A673 (cell line): Measurements from ENCODE around the gene BLVRA. TPM values are rescaled to one million over a fixed set of nuclear protein-coding genes. Genes with fewer than 3 reads are reported as not detected.

Source experiments
- BruUV-seq: library from RNA; stranded (reverse); fragments of 400-500 nt; replicated peaks from 2 replicates; lab custom pipeline; 2021; lab: Mats Ljungman, UMichigan
- CTCF ChIA-PET: fragments of 300-600 bp; sonication (Branson Sonifier 250); formaldehyde crosslinking; loops from one replicate; lab custom pipeline; 2022; ENCODE audit warnings: antibody characterized with exemption; lab: Charles Lee
- POLR2A ChIA-PET: fragments of 300-600 bp; sonication (Branson Sonifier 250); formaldehyde crosslinking; loops from one replicate; lab custom pipeline; 2022; ENCODE audit warnings: antibody characterized with exemption; ENCODE audit not compliant: low non-redundant PET; lab: Charles Lee
- DNase-seq: peaks from one replicate; pipeline ENCODE4 v3.0.0-alpha.2; 2015; ENCODE audit warnings: low spot score
- H3K27ac ChIP-seq: fragments of 200-600 bp; sonication (generic); 2 replicates; pipeline ENCODE4 v1.5.1; 2016; ENCODE audit warnings: mixed run types, low read depth, mild to moderate bottlenecking, mixed read lengths, antibody characterized with exemption, low read length; ENCODE audit not compliant: poor library complexity, severe bottlenecking
- H3K27me3 ChIP-seq: fragments of 200-600 bp; sonication (generic); replicated peaks from 2 replicates; pipeline ENCODE4 v1.6.1; 2017; ENCODE audit warnings: mixed run types, low read depth, mild to moderate bottlenecking, mixed read lengths, antibody characterized with exemption, low read length; ENCODE audit not compliant: insufficient read depth, poor library complexity
- H3K36me3 ChIP-seq: fragments of 200-600 bp; sonication (generic); 2 replicates; pipeline ENCODE4 v1.6.1; 2016; ENCODE audit warnings: mixed run types, mild to moderate bottlenecking, mixed read lengths, antibody characterized with exemption, low read length; ENCODE audit not compliant: insufficient read depth, poor library complexity, severe bottlenecking
- H3K4me1 ChIP-seq: fragments of 200-600 bp; sonication (generic); 2 replicates; pipeline ENCODE4 v1.6.1; 2017; ENCODE audit warnings: mixed run types, mild to moderate bottlenecking, mixed read lengths, antibody characterized with exemption, low read length; ENCODE audit not compliant: insufficient read depth, poor library complexity, severe bottlenecking
- H3K4me3 ChIP-seq: fragments of 200-600 bp; sonication (generic); 2 replicates; pipeline ENCODE4 v1.5.1; 2016; ENCODE audit warnings: low read depth, mixed run types, mild to moderate bottlenecking, mixed read lengths, low read length; ENCODE audit not compliant: poor library complexity, severe bottlenecking
- H3K9me3 ChIP-seq: fragments of 200-600 bp; sonication (generic); 2 replicates; pipeline ENCODE4 v1.6.1; 2016; ENCODE audit warnings: mixed run types, low read depth, mild to moderate bottlenecking, mixed read lengths, antibody characterized with exemption, low read length; ENCODE audit not compliant: poor library complexity, severe bottlenecking
- CTCF ChIP-seq: fragments of 300-800, 200-600 bp; sonication (generic); conservative IDR thresholded peaks from 2 replicates; pipeline ENCODE4 v1.5.1; 2017; ENCODE audit warnings: low read depth, mild to moderate bottlenecking, antibody characterized with exemption, low read length, moderate library complexity, mixed read lengths
- EZH2 ChIP-seq: fragments of 200-600 bp; sonication (generic); IDR thresholded peaks from 2 replicates; pipeline ENCODE4 v1.6.1; 2017; ENCODE audit warnings: borderline replicate concordance, low read depth, mild to moderate bottlenecking, mixed read lengths, antibody characterized with exemption, low read length; ENCODE audit not compliant: poor library complexity, severe bottlenecking
- intact Hi-C: fragments of 100-400 bp; cut with micrococcal nuclease; formaldehyde crosslinking; loops from one replicate; pipeline ENCODE4 v1.10.0; 2022; ENCODE audit not compliant: unreplicated experiment
- total RNA-seq: library from RNA; stranded (reverse); gene quantifications from 2 replicates; pipeline ENCODE4 v1.2.3, GENCODE V29; 2021

BLVRA gene
- total RNA-seq, 1 experiment from 2014 or later: 20.6 TPM

- BruUV-seq: no TSS peak
- Histone ChIP-seq H3K4me1 (no peaks in the 10 kb centered on the region), H3K9me3 (no peaks in the 10 kb centered on the region), H3K27ac (no peak overlapping the region), H3K36me3 (no peaks in the 10 kb centered on the region), H3K4me3 (no peak overlapping the region), H3K27me3 (no peaks in the 10 kb centered on the region)
- no peak for DNase-seq
- ChIA-PET POLR2A (no interaction called here), CTCF (no interaction called here)
- intact Hi-C loops: no loop called here
- no peak for TF ChIP-seq CTCF
- no peak for TF ChIP-seq EZH2
These were observed 20.7 kb downstream of the BLVRA start for GRCh38 chr7:43779045-43779812.

GRCh38 chr7:43781726-43782607 is 23.5 kb downstream of the BLVRA start:
- no peaks in the 10 kb centered on the region for H3K27me3 ChIP-seq
- ChIA-PET POLR2A (no interaction called here), CTCF (interaction anchor here (0.5 kb wide), 1 partner anchor 806 kb away, joined by 4 read pairs; no protein-coding TSS in a partner anchor)
- no peak for DNase-seq
- no peaks in the 10 kb centered on the region for H3K9me3 ChIP-seq
- no peak overlapping the region for H3K4me3 ChIP-seq
- intact Hi-C loops: no loop called here
- no peaks in the 10 kb centered on the region for H3K36me3 ChIP-seq
- TF ChIP-seq CTCF (no peak), EZH2 (no peak)
- BruUV-seq: no TSS peak
- no peak overlapping the region for H3K27ac ChIP-seq
- H3K4me1 ChIP-seq: no peaks in the 10 kb centered on the region

GRCh38 chr7:43782768-43783555 is 24.5 kb downstream of the BLVRA start:
- POLR2A ChIA-PET: no interaction called here
- Histone ChIP-seq H3K4me1 (no peaks in the 10 kb centered on the region), H3K27ac (no peak overlapping the region), H3K9me3 (no peaks in the 10 kb centered on the region), H3K4me3 (no peak overlapping the region), H3K27me3 (no peaks in the 10 kb centered on the region), H3K36me3 (no peaks in the 10 kb centered on the region)
- BruUV-seq: no TSS peak
- TF ChIP-seq CTCF (no peak), EZH2 (no peak)
- intact Hi-C loops: no loop called here
- DNase-seq: no peak
- CTCF ChIA-PET: no interaction called here
